Measurements from ENCODE around the gene ITPRIP. TPM values are rescaled to one million over a fixed set of nuclear protein-coding genes. Genes with fewer than 3 reads are reported as not detected.

The ITPRIP gene
- total RNA-seq, 1 experiment from 2014 or later, result 22.5 TPM

DNA sequence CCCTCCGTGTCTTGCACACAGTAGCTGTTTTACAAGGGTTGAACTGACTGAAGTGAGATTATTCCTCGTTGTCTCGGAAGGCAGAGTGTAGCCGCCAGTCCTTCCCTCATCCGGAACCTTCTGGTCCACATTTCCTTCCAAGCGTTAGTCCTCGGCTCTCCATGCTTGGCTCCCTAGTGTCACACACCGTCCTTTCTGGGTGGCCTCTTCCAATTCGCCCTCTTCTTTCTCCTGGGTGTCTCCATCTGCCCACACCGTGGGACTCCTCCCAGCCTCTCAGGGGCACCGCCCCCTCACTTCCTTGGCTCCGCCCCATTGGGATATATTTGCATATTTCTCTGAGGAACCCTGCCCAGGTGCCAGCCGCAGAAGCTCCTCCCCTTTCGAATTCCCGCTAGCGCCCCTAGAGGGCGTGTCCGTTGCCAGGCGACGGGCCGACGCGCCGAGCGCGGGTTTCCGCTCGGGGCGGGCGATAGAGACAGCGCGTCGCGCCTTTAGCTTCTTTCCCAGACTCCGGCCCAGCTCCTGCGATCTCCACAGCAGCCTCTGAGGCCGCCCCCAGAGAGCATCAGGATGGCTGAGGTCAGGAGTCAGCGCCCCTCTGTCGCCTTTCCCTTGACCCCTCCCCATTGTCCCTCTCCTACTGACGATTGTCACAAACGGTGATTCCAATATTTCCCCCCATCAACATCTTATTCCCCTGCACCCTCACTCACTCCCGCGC, 15.2 kb upstream of the ITPRIP start, which contains the start of gene CFAP58:
Gene CFAP58 (plus strand): TSS at position 509 of the 724 bp plus-strand sequence. CDS start 65 bp downstream, at position 574.
- Histone ChIP-seq H3K9me3 (ENCODE audit: control insufficient read depth, low read depth, low read length) (no peaks in the 10 kb centered on the region), H3K4me2 (ENCODE audit: insufficient read depth, insufficient read length, low read length) (peak within 1 kb of the TSS; percentile 83), H3K79me1 (ENCODE audit: insufficient read depth, low read depth, low read length, poor library complexity, severe bottlenecking) (no peaks in the 10 kb centered on the region), H3T11ph (ENCODE audit: low read length) (no peak within 1 kb of the TSS), H4K20me1 (ENCODE audit: control insufficient read depth, insufficient read depth, insufficient read length) (no peaks in the 10 kb centered on the region), H4K5ac (ENCODE audit: insufficient read length, low read depth, low read length) (no peak within 1 kb of the TSS), H2BK12ac (ENCODE audit: insufficient read length, low read depth, low read length) (no peak within 1 kb of the TSS), H3K18ac (ENCODE audit: insufficient read length, low read depth, low read length) (no peak within 1 kb of the TSS), H2BK5ac (ENCODE audit: insufficient read length, low read length) (no peak within 1 kb of the TSS), H2AK5ac (ENCODE audit: insufficient read length, low read length) (no peak within 1 kb of the TSS), H3K4ac (ENCODE audit: low read depth, low read length) (no peak within 1 kb of the TSS), H3K23ac (ENCODE audit: insufficient read length, low read depth, low read length) (no peak within 1 kb of the TSS), H3K4me1 (ENCODE audit: insufficient read depth, low read length) (peaks cover 6% of the 10 kb centered on the region; the same call in 1 of the 2 replicates), H3K56ac (ENCODE audit: insufficient read length, low read depth, low read length) (no peak within 1 kb of the TSS), H2AFZ (ENCODE audit: low read length) (peak within 1 kb of the TSS; percentile 84), H4K8ac (replicated peaks; ENCODE audit: insufficient read length, low read depth, low read length) (no peak within 1 kb of the TSS), H2BK120ac (ENCODE audit: low read depth, low read length, poor library complexity, severe bottlenecking) (no peak within 1 kb of the TSS), H3K14ac (ENCODE audit: insufficient read depth, low read length) (no peak within 1 kb of the TSS), H3K27me3 (ENCODE audit: insufficient read depth, low read length) (peaks cover 9% of the 10 kb centered on the region; the same call in 1 of the 2 replicates), H3K79me2 (ENCODE audit: insufficient read depth, low read length) (no peaks in the 10 kb centered on the region), H3K27ac (ENCODE audit: insufficient read length, low read depth, low read length) (no peak within 1 kb of the TSS), H2BK15ac (ENCODE audit: low read depth, low read length) (no peak within 1 kb of the TSS), H3K9ac (ENCODE audit: extremely low read depth, insufficient read length, low read length) (peak within 1 kb of the TSS; percentile 46), H3K23me2 (ENCODE audit: insufficient read length, low read depth, low read length, poor library complexity, severe bottlenecking) (no peaks in the 10 kb centered on the region), H2BK20ac (ENCODE audit: low read depth, low read length, poor library complexity, severe bottlenecking) (no peak within 1 kb of the TSS), H4K91ac (ENCODE audit: insufficient read length, low read depth, low read length) (no peak within 1 kb of the TSS)
- H3K27ac Mint-ChIP-seq, result peak within 1 kb of the TSS in 1 of 3 experiments; percentile 42; a peak in 1 of 7 replicates
- H3K27me3 Mint-ChIP-seq (ENCODE audit: low read depth), result peaks cover 6% of the 10 kb centered on the region
- peak within 1 kb of the TSS in 1 of 2 experiments; percentile 82 for H3K4me3 Mint-ChIP-seq
- peaks cover 5 to 7% of the 10 kb centered on the region in 2 experiments; a peak in 3 of 4 replicates for H3K4me1 Mint-ChIP-seq
- no peaks in the 10 kb centered on the region for H3K9me3 Mint-ChIP-seq
- no peaks in the 10 kb centered on the region for H3K36me3 Mint-ChIP-seq (ENCODE audit: insufficient read depth in 1 of 3, low read depth in 3 of 3)
- WGBS (ENCODE audit: extremely low coverage, insufficient read length, low lambda C conversion rate), result no CpG with 5 or more reads among the region's 43 CpGs
- peak; percentile 95 for DNase-seq
- TF ChIP-seq CTCF (conservative IDR thresholded peaks at IDR 0.05), result peak; percentile 87
